ENCODE results near the gene TNFSF4. TPM values are rescaled to one million over a fixed set of nuclear protein-coding genes. Genes with fewer than 3 reads are reported as not detected.

TNFSF4 gene
- total RNA-seq, 2 experiments from 2014 or later: 0.17 to 0.33 TPM

- ChIA-PET POLR2A (no interaction called here), CTCF (no interaction called here)
- intact Hi-C loops (cut with DNase I, micrococcal nuclease): no loop called here
- H3K4me3 ChIP-seq (ENCODE audit: low read length): no peak overlapping the region
- Mint-ChIP-seq H3K4me1 (ENCODE audit: low read depth) (no peaks in the 10 kb centered on the region), H3K27me3 (peaks cover 9% of the 10 kb centered on the region), H3K36me3 (ENCODE audit: low read depth) (peaks cover 4% of the 10 kb centered on the region), H3K4me3 (no peak overlapping the region), H3K9me3 (peaks cover 14% of the 10 kb centered on the region), H3K27ac (no peak overlapping the region)
- DNase-seq (no peak), ATAC-seq (ENCODE audit: poor library complexity) (no peak)
- no peak overlapping the region for H3K27ac ChIP-seq (ENCODE audit: low read depth in 1 of 2, low read length in 2 of 2)
- H3K9me3 ChIP-seq (ENCODE audit: control insufficient read depth in 1 of 2, insufficient read depth in 1 of 2, low read length in 2 of 2): peaks cover 1 to 16% of the 10 kb centered on the region in 2 experiments
- H3K27me3 ChIP-seq (ENCODE audit: control insufficient read depth in 1 of 2, insufficient read depth in 2 of 2, low read length in 2 of 2): no peaks in the 10 kb centered on the region
- no peaks in the 10 kb centered on the region for H3K36me3 ChIP-seq (ENCODE audit: insufficient read depth, low read length)
- no peak for TF ChIP-seq CTCF (IDR thresholded peaks at IDR 0.05)
- peaks cover 5% of the 10 kb centered on the region for H3K4me1 ChIP-seq (ENCODE audit: insufficient read depth, low read length)
Measured at GRCh38 chr1:173150795-173151194, 56.3 kb downstream of the TNFSF4 start.

GRCh38 chr1:173149887-173150286, 57.2 kb downstream of the TNFSF4 start:
- no peaks in the 10 kb centered on the region for H3K27me3 ChIP-seq (ENCODE audit: control insufficient read depth in 1 of 2, insufficient read depth in 2 of 2, low read length in 2 of 2)
- CTCF ChIA-PET: no interaction called here
- peaks cover 9% of the 10 kb centered on the region for H3K27me3 Mint-ChIP-seq
- no peak overlapping the region for H3K4me3 ChIP-seq (ENCODE audit: low read length)
- DNase-seq (peak in 2 of 14 experiments; percentile 29 to 44), ATAC-seq (ENCODE audit: poor library complexity) (no peak)
- no peak overlapping the region for H3K27ac Mint-ChIP-seq
- TF ChIP-seq CTCF (IDR thresholded peaks at IDR 0.05): no peak
- peaks cover 5 to 16% of the 10 kb centered on the region in 2 experiments for H3K9me3 ChIP-seq (ENCODE audit: control insufficient read depth in 1 of 2, insufficient read depth in 1 of 2, low read length in 2 of 2)
- H3K4me1 ChIP-seq (ENCODE audit: insufficient read depth, low read length): peaks cover 5% of the 10 kb centered on the region
- intact Hi-C loops (cut with DNase I, micrococcal nuclease): no loop called here
- no peak overlapping the region for H3K27ac ChIP-seq (ENCODE audit: low read depth in 1 of 2, low read length in 2 of 2)
- peaks cover 20% of the 10 kb centered on the region for H3K9me3 Mint-ChIP-seq
- H3K36me3 ChIP-seq (ENCODE audit: insufficient read depth, low read length): no peaks in the 10 kb centered on the region
- H3K36me3 Mint-ChIP-seq (ENCODE audit: low read depth): peaks cover 4% of the 10 kb centered on the region
- no peaks in the 10 kb centered on the region for H3K4me1 Mint-ChIP-seq (ENCODE audit: low read depth)
- H3K4me3 Mint-ChIP-seq: no peak overlapping the region
- POLR2A ChIA-PET: no interaction called here

- intact Hi-C loops (cut with DNase I, micrococcal nuclease): no loop called here
- no peak for DNase-seq
- H3K36me3 Mint-ChIP-seq (ENCODE audit: low read depth): peaks cover 4% of the 10 kb centered on the region
- no peaks in the 10 kb centered on the region for H3K4me1 Mint-ChIP-seq (ENCODE audit: low read depth)
- TF ChIP-seq CTCF (IDR thresholded peaks at IDR 0.05): no peak
- Histone ChIP-seq H3K36me3 (ENCODE audit: insufficient read depth, low read length) (no peaks in the 10 kb centered on the region), H3K9me3 (ENCODE audit: control insufficient read depth in 1 of 2, insufficient read depth in 1 of 2, low read length in 2 of 2) (peaks cover 5 to 13% of the 10 kb centered on the region in 2 experiments), H3K4me3 (ENCODE audit: low read length) (no peak overlapping the region), H3K27ac (ENCODE audit: low read depth in 1 of 2, low read length in 2 of 2) (no peak overlapping the region), H3K27me3 (ENCODE audit: control insufficient read depth in 1 of 2, insufficient read depth in 2 of 2, low read length in 2 of 2) (no peaks in the 10 kb centered on the region), H3K4me1 (ENCODE audit: insufficient read depth, low read length) (peaks cover 2% of the 10 kb centered on the region)
- POLR2A ChIA-PET: no interaction called here
- no peak for ATAC-seq (ENCODE audit: poor library complexity)
- CTCF ChIA-PET: no interaction called here
- H3K27ac Mint-ChIP-seq: no peak overlapping the region
- H3K4me3 Mint-ChIP-seq: no peak overlapping the region
- H3K27me3 Mint-ChIP-seq: peaks cover 9% of the 10 kb centered on the region
- peaks cover 20% of the 10 kb centered on the region for H3K9me3 Mint-ChIP-seq
Measured at GRCh38 chr1:173148971-173149370, 58.2 kb downstream of the TNFSF4 start.

Data from CD4-positive, alpha-beta T cell (primary cell).